Measurements from ENCODE around the gene ZNF512.
"Not testable (repeated sequence)": the region's sequence is repeated elsewhere in the genome, so short reads cannot be mapped to it uniquely, and the experiment has no call there.

ZNF512 gene

DNA sequence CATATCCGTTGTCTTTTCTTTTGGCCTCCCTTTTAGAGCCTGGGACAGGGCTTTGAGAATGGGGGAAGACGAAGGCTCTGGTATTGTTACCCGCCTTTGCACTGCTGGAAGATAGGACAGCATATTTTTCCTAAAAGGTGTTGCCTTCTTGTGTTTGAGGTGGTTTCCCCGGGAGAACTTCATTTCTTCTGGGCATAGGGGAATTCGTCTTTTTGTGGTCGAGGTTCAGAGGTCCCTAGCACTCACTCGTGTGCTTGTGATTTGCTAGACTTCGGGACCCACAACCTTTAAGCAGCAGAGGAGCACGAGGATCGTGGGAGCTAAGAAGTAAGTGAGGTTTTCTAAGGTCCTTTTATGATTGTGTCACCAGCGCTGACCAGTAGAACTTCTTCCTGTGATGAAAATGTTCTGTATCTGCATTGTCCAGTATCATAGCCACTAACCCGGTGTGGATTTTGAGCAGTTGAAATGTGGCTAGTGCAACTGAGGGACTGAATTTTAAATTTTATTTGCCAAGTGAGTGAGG, 611 bp downstream of the ZNF512 start:
- no peak for DNase-seq

- no peak for DNase-seq
Measured at GRCh38 chr2:27584597-27584996, 1.8 kb downstream of the ZNF512 start.

- no peak for DNase-seq
Measured at GRCh38 chr2:27587025-27587424, 4.2 kb downstream of the ZNF512 start.

DNA sequence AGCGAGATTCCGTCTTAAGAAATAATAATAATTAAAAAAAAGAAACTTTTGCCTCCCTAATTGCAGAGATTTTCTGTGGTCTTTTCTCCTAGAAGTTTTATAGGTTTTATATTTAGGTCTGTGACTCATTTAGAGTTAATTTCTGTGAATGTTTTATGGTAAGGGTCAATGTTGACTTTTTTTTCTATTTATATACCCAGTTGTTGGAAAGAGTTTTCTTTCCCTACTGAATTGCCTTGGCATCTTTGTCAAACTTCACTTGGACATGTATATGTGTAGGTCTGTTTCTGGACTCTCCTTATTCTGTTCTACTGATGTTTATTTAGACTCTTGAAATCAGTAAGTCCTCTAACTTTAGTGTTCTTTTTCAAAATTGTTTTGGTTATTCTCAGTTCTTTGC, 5.5 kb downstream of the ZNF512 start:
- DNase-seq: no peak

DNA sequence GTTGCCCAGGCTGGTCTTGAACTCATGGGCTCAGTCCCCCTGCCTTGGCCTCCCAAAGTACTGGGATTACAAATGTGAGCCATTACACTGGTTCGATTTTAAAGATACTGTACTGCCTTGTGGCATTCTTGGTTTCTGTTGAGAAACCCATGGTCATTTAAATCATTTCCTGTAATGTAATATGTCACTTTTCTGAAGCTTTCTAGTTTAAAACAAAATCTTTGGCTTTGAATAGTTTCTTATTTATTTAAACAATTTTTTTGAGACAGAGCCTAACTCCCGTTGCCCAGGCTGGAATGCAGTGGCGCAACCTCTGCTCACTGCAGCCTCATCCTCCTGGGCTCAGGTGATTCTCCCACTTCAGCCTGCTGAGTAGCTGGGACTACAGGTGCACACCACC, 8.9 kb downstream of the ZNF512 start:
- DNase-seq: no peak

DNA sequence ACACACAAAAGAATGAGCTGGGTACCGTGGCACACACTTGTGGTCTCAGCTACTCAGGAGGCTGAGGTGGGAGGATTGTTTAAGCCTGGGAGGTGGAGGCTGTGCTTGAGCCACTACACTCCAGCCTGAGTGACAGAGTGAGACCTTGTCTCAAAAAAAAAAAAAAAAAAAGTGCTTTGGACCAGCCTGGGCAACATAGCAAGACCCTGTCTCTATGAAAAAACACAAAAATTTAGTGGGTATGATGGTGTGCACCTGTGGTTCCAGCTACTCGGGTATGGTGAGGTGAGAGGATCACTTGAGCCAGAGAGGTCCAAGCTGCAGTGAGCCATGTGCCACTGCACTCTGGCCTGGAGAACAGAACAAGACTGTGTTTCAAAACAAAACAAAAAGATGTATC, 10.4 kb downstream of the ZNF512 start:
- DNase-seq: no peak

GRCh38 chr2:27594020-27594703, 11.3 kb downstream of the ZNF512 start:
- not testable (repeated sequence) for DNase-seq

DNA sequence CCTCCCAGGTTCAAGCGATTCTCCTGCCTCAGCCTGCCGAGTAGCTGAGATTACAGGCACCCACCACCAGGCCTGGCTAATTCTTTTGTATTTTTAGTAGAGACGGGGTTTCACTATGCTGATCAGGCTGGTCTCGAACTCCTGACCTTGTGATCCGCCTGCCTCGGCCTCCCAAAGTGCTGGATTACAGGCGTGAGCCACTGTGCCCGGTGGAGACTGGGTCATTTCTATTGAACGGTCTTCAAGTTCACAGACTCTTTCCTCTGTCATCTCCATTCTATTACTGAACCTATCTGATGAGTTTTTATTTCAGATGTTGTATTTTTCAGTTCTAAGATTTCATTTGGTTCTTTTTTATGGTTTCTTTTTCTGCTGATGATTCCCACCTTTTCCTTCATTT, 12.6 kb downstream of the ZNF512 start:
- DNase-seq: not testable (repeated sequence)

DNA sequence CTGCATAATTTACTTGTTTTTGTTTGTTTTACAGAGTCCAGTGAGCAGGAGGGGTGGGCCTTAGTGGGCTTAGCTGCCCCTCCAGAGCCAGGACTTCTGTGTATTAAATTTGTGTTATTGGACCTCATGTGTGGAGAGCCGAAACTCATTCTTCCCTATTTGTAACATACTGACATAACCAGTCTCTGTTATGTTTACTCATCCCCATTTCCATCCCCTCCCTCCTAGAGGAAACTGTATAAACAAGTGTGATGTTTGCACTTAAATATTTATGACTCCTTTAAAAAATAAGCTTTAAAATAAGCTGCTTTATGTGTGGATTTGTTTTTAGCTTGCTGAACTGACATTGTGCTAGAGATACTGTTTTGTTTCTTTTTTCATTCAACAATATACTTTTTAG, 13.8 kb downstream of the ZNF512 start:
- DNase-seq: no peak

GRCh38 chr2:27606611-27607010, 23.8 kb downstream of the ZNF512 start:
- no peak for DNase-seq

DNA sequence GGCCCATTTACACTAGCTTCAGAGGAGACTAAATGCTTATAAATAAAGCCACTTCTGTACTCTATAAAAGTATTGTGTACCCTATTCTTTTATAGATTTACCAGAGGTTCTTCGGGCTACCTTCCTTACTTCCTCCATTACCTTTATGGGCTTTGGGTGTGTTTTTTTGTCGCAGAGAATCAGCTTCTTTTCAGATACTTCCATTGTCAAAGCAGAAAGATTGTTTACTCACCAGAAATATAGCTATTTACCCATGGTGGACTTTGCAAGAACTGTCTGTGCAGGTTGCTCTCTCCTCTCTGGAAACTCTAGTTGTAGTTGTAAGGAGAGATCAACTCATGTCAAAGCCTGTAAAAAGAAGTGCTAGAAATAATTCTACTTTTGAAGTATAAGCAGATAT, 31.1 kb downstream of the ZNF512 start:
- no peak for DNase-seq

DNA sequence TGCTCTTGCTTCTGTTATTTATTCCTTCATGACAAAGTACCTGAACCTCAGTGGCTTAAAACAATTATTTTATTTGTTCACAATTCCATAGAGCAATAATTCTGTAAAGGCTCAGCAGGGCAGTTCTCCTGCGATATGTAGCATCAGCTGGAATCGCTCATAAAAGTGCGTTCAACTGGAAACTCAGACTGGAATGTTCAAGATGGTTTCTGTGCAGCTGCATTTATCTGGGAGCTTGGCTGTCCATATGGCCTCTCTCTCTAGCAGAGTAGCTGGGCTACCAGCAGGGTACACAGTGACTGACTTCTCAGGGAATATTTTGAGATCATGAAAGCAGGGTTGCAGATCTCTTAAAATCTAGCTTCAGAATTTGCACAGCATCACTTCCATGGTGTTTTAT, 32.5 kb downstream of the ZNF512 start:
- DNase-seq: no peak

GRCh38 chr2:27621524-27621923, 38.7 kb downstream of the ZNF512 start:
- no peak for DNase-seq

- no peak for DNase-seq
Measured at GRCh38 chr2:27622921-27623384, 40.1 kb downstream of the ZNF512 start.

DNA sequence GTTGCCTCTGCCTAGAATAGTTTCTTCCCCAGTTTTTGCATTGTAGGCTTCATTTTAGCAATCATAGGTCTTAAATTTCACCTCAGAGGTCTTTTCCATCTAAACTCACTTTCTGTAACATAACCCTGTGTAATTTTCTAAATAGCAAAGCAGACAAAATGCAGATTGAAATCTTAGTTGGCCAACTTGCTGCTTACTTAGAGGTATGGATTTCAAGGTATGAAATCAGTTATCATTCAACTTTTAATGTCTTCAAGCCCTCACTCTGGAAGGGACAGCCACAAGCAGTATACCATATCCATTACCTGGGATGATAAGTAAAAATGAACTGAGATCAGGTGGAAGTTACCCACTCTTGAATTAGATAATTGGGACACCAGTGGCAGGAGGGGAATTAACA, 42.1 kb downstream of the ZNF512 start:
- DNase-seq: no peak

- DNase-seq: not testable (repeated sequence)
Measured at GRCh38 chr2:27626323-27626722, 43.5 kb downstream of the ZNF512 start.

- not testable (repeated sequence) for DNase-seq
Measured at GRCh38 chr2:27626921-27627320, 44.1 kb downstream of the ZNF512 start.

GRCh38 chr2:27627963-27628766, 45.3 kb downstream of the ZNF512 start:
- DNase-seq: peak; percentile 4

DNA sequence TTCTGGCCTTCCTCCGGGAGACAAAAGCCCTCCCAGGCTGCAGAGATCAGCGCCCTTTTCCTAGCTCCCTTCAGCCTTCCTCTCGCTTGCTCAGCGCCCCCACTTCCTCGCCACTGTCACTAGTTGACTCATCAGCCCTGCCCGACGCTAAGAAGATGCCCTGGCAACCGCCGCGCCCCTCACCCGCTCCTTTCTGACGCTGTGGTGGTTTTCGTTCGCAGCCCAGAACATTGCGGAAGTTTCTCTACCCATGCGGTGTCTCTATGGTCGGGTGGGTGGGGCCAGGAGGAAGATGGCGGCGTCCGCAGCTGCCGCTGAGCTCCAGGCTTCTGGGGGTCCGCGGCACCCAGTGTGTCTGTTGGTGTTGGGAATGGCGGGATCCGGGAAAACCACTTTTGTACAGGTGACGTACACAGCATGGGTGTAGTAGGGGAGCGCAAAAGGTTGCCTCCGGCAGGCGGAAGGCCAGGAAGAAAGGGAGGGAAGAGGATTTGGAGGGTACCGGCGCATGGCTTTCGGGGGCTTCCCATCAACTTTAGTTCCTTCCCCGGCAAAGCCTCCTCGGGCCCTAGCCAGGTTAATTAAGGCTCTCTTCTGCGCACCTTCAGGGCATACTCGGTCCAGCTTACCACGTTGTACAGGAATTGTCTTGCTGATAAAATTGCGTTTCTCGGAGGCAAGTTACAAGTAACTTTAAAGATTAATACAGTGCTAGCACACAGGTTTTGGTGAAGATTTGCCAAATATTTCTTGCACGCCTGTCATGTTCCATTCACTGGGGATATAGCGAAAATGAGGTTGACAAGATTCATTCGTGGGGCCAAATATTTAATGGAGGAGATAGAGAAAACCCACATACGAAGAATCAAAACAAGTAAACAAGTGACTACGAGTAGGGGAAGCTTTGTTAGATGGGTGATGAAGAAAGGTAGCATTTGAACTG, 46.2 kb downstream of the ZNF512 start, which contains the start of the genes CCDC121 and GPN1:
Gene CCDC121, minus strand, starts transcription at position 246 of the 943 bp plus-strand sequence. CDS start 1,213 bp downstream, outside the sequence.
Gene GPN1, plus strand, starts transcription at position 284 of the 943 bp plus-strand sequence. Its CDS starts 9 bp downstream, at position 293.
- peak; percentile 96 for DNase-seq

DNA sequence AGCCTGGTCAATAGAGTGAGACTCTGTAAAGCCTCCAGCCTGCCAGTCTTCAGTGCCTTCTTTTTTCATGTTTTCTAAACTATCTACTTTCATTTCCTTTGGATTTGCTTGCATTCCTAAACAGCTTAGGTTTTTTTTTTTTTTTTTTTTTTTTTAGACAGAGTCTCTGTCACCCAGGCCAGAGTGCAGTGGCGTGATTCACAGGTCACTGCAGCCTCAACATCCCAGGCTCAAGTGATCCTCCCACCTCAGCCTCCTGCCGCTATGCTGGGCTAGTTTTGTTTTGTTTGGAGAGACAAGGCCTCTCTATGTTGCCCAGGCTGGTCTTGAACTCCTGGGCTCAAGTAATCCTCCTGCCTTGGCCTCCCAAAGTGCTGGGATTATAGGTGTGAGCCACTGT, 47.4 kb downstream of the ZNF512 start:
- not testable (repeated sequence) for DNase-seq

DNA sequence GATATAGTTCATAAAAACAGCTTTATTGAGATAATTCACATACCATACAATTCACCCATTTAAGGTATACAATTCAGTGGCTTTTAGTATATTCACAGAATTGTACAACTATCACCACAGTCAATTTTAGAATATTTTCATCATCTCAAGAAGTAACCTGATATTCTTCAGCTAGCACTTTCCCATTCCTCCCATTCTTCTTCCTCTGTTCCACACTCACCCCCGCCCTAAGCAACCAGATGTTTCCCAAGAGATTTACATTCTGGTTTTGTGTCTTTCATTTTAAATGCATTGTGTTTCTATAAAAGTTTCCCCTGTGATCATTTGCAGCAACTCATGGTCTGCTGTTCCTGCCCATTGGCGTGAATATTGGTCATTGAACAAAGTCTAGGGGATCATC, 51.4 kb downstream of the ZNF512 start:
- DNase-seq: no peak

GRCh38 chr2:27636766-27637165, 53.9 kb downstream of the ZNF512 start:
- DNase-seq: no peak
